Gastrocnemius medialis (tissue), 4 donors: ENCODE results near the gene SYNPR.

Experiments
- CTCF ChIP-seq, 5 experiments: fragments of 450-650 bp in 3 of 5; fragments of 200-600 bp in 2 of 5; sonication (generic) in 2 of 5; IDR thresholded peaks in 4 of 5; conservative IDR thresholded peaks in 1 of 5; 1 replicate in 4 of 5; 2 replicates in 1 of 5; pipeline ENCODE4 v1.5.1; 2016 to 2019; ENCODE audit warnings: antibody characterized with exemption in 5 of 5, mild to moderate bottlenecking in 3 of 5, moderate library complexity in 3 of 5
- POLR2A ChIP-seq, 2 donors: fragments of 450-650 bp; IDR thresholded peaks; one replicate each; pipeline ENCODE4 v1.6.1; 2017; ENCODE audit warnings: antibody characterized with exemption in 2 of 2, mild to moderate bottlenecking in 2 of 2, moderate library complexity in 2 of 2

GRCh38 chr3:63654211-63654610 is 376.1 kb downstream of the SYNPR start:
- TF ChIP-seq CTCF (IDR thresholded peaks at IDR 0.05 in 4 of 5, conservative IDR thresholded peaks at IDR 0.05 in 1 of 5) (no peak), POLR2A (IDR thresholded peaks at IDR 0.05) (no peak)
